GM19328 (cell line): Measurements from ENCODE around the gene SNX14.
"Not testable (repeated sequence)": the region's sequence is repeated elsewhere in the genome, so short reads cannot be mapped to it uniquely, and the experiment has no call there.

ENCODE experiments used
- ATAC-seq: cut with Tn5 transposase; IDR thresholded peaks from one replicate; pipeline ENCODE4 v1.9.1; 2021; ENCODE audit warnings: mild to moderate bottlenecking, moderate library complexity; ENCODE audit not compliant: unreplicated experiment

The SNX14 gene, protein sequence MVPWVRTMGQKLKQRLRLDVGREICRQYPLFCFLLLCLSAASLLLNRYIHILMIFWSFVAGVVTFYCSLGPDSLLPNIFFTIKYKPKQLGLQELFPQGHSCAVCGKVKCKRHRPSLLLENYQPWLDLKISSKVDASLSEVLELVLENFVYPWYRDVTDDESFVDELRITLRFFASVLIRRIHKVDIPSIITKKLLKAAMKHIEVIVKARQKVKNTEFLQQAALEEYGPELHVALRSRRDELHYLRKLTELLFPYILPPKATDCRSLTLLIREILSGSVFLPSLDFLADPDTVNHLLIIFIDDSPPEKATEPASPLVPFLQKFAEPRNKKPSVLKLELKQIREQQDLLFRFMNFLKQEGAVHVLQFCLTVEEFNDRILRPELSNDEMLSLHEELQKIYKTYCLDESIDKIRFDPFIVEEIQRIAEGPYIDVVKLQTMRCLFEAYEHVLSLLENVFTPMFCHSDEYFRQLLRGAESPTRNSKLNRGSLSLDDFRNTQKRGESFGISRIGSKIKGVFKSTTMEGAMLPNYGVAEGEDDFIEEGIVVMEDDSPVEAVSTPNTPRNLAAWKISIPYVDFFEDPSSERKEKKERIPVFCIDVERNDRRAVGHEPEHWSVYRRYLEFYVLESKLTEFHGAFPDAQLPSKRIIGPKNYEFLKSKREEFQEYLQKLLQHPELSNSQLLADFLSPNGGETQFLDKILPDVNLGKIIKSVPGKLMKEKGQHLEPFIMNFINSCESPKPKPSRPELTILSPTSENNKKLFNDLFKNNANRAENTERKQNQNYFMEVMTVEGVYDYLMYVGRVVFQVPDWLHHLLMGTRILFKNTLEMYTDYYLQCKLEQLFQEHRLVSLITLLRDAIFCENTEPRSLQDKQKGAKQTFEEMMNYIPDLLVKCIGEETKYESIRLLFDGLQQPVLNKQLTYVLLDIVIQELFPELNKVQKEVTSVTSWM

DNA sequence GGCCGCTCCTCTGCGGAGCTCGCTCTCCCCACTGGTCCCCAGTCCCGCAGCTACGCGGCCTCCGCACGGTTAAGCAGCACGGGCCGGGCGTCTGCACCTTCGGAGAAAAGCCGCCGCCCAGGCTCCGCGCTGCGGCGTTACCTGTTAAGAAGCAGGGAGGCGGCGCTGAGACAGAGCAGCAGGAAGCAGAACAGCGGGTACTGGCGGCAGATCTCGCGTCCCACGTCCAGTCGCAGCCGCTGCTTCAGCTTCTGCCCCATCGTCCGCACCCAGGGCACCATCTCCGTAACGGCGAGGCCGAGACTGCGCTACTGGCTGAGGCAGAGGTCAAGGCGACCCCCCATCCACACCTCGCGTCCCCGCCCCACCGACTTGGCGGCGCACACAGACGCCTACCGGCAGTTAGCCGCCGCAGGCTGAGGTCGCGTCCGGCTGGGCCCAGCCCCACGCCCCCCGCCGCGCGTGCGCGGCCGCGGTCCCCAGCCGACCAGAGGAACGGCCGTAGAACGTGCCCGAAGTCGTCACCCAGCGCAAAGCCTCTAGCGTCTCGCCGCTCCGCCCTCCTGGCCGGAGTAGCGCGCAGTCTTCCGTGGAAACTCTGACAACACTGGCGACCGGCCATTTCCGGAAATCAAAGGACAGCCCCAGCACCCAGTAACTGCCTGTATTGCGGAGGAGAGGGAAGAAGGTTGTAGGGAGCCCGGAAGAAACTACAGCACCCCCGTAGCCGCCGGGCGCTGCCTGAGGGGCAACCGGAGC lies at the start of gene SNX14:
SNX14 (minus strand) TSS at position 421 of the 759 bp plus-strand sequence; CDS start at position 281, 140 bp downstream.
- peak; percentile 84 for ATAC-seq

DNA sequence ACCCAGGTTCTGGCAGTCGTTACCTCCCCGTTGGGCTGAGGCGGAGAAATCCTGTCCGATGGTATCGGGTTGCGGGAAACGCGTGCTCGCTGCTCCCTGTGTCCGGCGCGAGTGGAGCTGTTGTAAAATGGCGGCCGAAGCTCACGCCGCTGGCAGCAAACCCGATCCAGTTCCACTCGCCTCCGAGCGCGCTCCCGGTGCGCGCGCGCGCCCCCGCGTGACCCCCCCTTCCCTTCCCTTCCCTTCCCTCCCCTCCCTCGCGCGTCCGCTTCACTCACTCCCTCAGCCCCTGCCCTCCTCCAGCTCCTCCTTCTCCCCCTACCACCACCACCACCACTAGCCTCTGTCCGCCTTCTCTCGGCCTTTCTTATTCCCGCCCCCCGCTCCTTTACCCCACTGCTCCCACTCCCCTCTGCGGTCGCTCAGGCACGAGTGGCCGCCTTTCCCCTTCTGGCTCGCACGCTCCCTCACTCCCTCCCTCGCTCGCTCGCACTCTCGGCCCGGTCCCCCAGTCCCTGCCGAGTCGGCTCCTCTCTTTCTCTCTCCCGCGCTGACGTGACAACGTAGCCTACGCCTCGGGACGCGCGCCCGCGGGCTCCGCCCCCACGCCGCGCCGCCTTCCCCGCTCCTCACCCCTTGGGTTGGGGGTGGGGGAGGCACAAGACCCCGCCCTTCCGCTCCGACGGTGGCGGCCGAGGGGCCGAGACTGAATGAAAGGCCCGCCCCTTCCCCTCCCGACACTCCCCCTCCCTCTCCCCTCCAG lies 49.3 kb upstream of the SNX14 start, which contains the start of gene SYNCRIP:
SYNCRIP (minus strand) TSS at position 113 of the 763 bp plus-strand sequence. CDS start 1,447 bp downstream, outside the sequence.
- ATAC-seq, result peak; percentile 70

DNA sequence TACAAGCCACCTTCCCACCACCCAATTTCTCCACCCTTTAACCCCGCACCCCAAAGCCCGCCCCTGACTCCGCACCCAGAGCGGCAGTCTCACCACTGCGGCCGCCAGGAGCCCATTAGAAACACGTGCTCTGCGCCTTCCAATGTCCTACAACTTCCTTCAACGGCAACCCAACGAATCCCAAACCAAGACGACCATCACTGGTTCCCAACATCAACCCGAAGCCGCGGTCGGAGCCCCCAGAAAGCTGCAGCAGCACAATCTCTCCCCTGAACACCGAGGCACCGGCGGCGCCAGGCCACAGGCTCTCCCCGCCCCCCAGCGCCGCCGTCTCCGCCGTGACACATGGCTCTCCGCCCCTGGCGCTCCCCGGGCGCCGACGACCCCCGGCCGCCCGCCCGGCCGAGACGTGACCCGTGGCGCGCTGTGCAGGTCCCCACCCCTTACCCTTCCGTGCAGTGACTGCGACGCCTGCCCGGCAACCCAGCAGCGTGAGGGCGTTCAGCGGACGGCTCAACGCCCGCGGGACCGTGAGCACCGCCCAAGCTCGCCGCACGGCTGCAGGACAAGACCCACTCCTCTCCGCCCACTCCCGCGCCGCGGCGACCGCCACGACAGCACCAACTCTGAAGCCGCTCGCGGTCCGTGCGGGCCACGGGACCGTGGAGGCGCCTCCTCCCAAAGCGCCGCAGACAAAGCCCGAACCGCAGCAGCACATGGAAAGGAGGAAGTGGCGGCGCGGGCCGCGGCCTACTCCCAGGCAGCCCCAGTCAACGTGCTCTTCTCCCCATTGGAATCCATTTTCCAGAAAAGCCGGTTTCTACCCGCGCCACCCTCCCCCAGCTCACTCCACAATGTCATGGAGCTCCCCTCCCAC lies 48.5 kb upstream of the SNX14 start:
- no peak for ATAC-seq

DNA sequence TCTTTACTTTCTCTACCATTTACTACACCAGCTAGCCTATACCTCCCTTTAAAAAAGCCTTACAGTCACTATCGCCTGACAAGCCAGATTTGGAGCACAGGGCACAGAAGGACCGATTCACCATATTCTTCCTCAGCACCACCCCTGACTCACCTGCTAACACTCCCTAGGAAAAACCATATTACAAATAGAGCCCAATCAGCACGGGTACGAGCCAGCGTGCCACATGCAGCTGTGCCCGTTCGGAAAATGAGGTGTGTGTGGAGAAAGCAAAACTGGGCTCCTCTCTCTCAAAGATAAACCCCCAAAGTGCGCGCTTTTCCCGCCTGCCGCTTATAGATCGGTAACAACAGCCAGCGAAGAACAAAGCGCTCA lies 47.9 kb upstream of the SNX14 start:
- ATAC-seq, result no peak

DNA sequence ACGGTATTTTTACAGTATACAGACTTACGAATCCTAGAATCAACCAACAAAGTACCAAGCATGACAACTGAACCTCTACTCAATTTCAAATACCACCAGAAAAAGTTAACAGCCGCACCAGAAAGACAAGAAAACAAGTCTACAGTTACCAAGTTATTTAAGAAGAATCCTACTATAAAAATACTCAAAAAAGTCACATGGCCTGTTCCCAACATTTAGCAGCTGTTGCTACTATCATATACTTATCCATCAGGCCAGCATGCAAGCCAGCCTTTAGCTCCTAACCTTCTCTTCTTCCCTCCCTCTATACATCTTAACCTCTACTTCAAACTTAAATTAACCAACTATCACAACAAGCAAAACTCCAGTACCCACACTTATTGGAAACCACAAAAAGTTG lies 47.2 kb upstream of the SNX14 start:
- no peak for ATAC-seq

DNA sequence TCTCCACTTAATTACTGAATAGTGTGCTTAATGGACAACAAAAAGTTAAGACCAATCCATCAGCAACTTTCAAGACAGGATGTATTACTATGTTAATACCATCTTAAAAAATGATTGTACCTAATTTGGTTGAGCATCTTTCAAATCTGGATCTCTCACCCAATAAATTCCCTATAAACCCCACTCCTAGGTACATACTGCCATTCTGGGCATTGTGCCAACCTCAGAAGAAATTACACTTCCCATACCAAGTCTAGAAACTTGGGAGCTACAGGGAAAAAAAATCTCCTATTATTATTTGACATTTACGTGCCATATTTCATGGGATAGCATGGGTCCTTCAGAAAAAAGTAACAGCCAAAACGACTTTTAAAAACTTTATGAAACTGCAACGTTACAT lies 43.9 kb upstream of the SNX14 start:
- no peak for ATAC-seq

DNA sequence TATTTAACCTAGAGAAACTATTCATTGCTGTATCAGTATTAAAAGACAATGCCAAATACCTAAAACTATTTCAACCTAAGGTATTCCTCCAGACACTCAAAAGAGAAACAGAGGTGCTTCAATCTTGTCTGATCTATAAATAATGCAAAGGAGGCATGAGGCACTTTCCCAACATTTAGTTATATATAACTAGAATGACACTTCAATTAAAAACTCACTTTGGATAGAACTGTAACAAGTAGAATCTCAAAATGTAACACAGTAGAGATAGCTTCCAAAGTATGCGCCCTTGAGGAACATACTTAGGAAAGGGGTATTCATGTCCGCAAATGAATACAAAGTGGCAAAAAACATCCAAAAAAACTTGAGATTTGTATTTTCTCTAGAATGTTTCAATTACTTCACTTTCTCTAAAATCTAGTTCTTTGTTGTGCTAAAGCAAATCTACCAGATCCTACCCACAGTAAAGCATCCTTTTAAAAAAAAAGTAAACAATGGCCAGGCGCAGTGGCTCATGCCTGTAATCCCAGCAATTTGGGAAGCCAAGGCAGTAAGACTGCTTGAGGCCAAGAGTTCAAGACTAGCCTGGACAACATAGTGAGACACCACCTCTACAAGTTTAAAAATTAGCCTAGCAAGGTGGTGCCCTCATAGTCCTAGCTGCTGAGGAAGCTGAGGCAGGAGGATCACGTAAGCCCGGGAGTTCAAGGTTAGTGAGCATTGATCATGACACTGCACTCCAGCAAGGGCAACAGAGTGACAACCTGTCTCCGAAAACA lies 38.7 kb upstream of the SNX14 start:
- ATAC-seq, result no peak

DNA sequence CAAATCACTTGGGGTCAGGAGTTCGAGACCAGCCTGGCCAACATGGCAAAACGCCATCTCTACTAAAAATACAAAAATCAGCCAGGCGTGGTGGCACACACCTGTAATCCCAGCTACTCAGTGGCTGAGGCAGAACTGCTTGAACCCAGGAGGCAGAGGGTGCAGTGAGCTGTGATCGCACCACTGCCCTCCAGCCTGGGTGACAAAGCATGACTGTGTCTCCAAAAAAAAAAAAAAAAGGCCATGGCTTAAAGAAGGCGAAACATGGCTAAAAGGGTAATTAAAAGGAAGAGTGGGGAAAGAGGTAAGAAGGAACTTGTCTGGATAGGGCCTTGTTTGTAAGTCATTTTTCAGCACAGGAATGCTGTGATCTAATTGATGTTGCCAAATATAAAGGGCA lies 37.5 kb upstream of the SNX14 start:
- ATAC-seq, result not testable (repeated sequence)

DNA sequence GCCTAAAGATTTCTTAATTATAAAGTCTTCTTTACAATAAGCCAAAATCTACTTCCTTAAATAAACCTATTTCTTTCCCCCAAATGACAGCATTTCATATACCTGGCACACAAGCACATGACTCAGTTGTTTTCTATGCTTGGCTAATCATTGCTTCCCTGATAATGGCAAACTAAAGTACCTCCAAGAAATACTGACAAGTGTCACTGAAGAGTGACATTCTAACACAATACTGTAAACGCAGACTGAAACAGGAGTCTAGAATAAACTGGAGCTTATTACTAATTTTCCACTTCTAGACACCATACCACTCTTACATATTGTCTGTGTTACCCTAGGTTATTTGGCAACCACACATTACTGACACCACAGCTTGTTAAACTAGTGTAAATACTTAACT lies 34.7 kb upstream of the SNX14 start:
- ATAC-seq, result no peak

DNA sequence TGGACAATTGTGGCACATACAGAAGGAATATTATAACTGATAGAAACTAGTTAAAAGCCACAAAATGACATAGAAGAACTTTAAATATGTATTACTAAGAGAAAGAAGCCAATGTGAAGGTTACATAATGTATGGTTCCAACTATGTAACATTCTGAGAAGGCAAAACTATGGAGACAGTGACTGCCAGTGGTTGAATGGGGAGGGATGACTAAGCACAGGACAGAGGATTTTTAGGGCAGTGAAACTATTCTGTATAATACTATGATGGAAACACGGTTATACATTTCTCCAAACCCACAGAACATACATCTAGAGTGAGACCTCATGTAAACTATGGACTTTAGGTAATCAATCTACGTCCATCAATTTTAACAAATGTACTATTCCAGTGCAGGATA lies 26.6 kb upstream of the SNX14 start:
- no peak for ATAC-seq

DNA sequence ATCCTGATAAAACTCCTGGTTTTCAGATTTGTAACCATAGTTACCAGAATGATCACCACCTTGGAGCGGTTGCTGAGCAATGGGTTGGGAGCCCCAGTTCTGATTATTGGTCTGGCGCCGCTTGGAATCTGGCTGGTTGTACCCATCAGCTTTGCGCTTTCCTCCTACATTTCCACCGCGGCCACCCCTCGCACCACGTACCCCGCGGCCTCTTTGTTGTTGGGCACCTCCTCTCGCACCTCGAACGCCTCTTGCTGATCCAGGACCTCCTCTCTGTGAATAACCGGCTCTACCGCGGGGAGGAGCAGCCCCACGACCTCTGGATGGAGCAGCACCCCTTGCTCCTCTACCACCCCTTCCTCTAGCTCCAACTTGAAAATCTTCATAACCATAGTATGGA lies 21.1 kb upstream of the SNX14 start:
- no peak for ATAC-seq

DNA sequence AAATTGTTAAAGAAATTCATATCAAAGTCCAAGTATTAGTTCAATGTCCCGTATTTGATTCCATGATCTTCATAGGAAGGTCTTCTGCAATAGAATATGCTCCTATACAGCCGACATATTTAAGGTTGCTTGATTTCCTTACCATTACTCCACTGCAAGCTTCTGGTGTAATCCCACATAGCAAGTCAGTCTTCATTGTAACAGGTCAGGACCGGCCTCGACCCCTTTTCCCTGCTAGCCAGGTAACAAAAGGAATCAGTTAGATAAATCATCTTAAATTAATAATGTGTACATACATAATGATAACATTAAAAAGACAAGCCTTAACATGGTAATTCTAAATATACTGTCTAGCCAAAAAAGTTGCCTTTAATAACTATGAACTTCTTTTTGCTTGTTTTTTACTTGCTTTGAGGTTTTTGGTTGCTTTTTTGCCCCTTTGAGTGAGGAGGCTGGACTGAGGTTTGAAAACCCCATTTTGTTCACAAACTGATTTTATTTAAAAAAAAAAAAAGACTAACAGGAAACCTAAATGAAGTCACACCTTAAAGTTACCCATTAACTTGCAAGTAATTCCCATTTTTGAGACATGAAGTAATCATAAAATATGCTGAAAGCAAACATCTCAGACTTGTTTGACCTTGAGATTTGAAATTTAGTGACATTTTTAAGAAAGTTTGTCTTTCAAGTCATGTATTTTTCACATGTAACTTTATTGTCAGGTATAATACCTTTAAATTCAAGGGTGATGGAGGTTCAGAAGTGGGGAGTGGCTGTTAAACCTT lies 19.2 kb upstream of the SNX14 start:
- no peak for ATAC-seq

DNA sequence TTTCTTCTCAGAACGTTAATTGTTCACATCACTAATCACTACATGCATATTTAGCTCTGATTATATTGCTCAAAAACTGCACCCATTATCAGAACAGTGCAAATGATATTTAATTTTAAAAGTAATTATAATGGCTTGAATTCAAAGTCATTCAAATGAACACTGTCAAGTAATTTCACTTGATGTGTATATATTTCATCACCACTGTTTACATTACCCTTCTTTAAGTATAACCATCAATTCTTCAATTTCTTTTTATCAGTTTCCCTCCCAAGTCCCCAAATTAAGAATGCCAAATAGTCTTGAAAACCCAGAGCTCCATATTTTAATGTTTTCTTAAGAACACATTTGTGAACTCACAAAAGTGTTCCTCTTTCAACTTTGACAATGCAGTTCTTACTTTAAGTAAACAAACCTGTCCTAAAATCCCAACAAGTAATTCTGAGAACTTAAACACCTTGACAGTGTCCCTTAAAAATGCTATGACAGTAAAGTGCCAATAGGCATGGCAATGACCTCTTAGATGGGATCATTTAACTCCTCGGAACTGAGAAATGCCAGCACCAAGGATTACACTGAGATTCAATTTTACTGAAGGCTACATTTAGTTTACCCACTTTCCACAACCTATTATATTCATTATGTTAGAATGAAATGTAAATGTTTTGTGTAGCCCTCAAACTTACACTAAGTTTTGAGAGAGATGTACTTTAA lies 16.7 kb upstream of the SNX14 start:
- ATAC-seq, result no peak

DNA sequence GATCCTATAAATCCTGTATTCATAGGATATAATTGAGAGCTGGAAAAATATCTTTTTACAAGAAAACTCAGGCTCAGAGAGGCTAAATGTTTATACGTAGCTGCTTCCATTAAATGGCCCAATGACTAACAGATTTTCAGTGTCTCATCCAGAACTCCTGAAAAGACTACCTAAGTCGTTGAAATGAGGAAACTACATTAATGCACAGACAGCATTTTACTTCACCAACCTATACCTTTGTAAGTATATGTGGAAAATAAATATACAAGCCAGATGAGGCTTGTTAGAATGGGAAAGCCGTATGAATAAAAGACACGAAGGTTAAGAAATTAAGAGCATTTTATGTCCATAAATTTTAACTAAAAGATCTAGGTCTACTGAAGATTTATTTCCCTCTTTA lies 8.4 kb upstream of the SNX14 start:
- no peak for ATAC-seq

DNA sequence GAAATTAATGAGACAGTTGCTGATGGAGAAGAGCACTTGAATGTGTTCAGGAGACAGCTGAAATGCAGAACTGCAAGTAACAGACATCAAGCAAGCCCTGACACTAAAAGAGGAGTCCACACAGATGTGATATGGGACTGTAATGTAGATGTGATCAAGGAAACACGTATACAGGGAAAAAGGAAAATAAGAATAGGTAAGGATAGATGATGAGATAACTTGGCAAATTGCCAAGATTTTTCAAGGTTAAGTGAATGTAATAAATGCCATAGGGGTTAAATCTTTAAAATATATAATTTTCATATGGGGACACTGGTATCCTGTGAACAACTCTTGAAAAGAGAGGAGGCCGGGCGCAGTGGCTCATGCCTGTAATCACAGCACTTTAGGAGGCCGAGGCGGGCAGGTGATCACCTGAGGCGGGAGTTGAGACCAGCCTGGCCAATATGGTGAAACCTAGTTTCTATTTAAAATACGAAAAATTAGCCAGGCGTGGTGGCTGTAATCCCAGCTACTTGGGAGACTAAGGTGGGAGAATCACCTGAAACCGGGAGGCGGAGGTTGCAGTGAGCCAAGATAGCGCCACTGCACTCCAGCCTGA lies 7.2 kb upstream of the SNX14 start:
- ATAC-seq, result no peak

DNA sequence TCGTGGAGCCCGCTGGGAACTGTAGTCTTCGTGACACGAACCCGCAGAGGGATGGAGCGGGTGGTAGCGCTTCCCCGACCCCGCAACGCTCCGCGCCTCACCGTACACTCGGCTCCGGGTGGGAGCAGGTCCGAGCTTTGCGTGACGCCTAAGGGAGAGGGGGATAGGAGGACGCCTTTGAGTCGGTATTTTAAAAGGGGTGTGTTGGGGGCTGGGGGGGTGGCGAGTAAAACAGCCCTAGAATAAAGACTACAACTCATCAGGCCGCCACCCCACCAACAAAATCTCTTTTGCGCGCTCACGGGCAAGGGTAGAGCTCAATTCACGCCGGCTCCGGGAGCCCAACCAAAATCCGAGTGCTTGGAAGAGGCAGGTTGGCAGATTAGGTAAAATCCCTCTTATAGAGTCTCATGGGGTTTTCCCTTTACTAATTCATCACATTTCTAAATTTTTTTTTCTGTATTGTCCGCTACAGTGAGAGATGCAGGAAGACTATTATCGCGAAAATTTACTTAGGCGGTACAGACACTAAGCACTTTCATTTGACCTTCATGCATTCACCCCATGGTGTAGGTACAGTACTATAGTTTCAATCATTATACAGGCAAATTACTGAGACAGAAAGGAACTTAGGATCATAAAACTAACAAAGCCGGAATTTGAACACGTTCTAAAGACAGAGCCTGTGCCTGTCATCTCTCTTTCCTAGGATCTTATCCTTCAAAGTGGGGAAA lies 706 bp upstream of the SNX14 start:
- ATAC-seq, result peak; percentile 6
